ENCODE data around the gene DCAF5.

GRCh38 chr14:69108358-69108757 is 44.6 kb downstream of the DCAF5 start:
- TF ChIP-seq CTCF (IDR thresholded peaks at IDR 0.05; ENCODE audit: low read depth, low read length) = no peak
- TF ChIP-seq POLR2A (IDR thresholded peaks at IDR 0.05; ENCODE audit: extremely low read depth, insufficient read length) = no peak
- no peak for TF ChIP-seq MAX (IDR thresholded peaks at IDR 0.05; ENCODE audit: low read depth, low read length)
- TF ChIP-seq MYC (IDR thresholded peaks at IDR 0.05; ENCODE audit: low read depth, low read length) = no peak

Measured in NB4 (cell line).